Measurements from ENCODE around the gene MMRN1. TPM values are rescaled to one million over a fixed set of nuclear protein-coding genes. Genes with fewer than 3 reads are reported as not detected.

Gene MMRN1
- total and polyA plus RNA-seq, 2 of the 8 experiments (the other 6 are each of a cell fraction or from before 2014, with no cell fraction given) = not detected

- TF ChIP-seq KDM1A (IDR thresholded peaks at IDR 0.05; ENCODE audit: borderline replicate concordance, low read length) (no peak), FOSL1 (IDR thresholded peaks at IDR 0.05; ENCODE audit: insufficient read depth, low read depth, low read length) (no peak), JUND (IDR thresholded peaks at IDR 0.05; ENCODE audit: low read length) (no peak), CBX8 (IDR thresholded peaks at IDR 0.05; ENCODE audit: borderline replicate concordance, low read depth, low read length) (no peak), SIN3A (conservative IDR thresholded peaks at IDR 0.05 in 1 of 2, IDR thresholded peaks at IDR 0.05 in 1 of 2; ENCODE audit: low read depth in 1 of 2, low read length in 2 of 2) (no peak), KDM4A (IDR thresholded peaks at IDR 0.05; ENCODE audit: low read depth, low read length, severe bottlenecking) (no peak), RBBP5 (IDR thresholded peaks at IDR 0.05; ENCODE audit: borderline replicate concordance, low read depth, low read length) (no peak), EP300 (IDR thresholded peaks at IDR 0.05; ENCODE audit: borderline replicate concordance in 1 of 2, low read depth in 2 of 2, low read length in 2 of 2) (no peak), TAF7 (optimal IDR thresholded peaks at IDR 0.05; ENCODE audit: borderline replicate concordance, low read depth, low read length) (no peak)
Observed at GRCh38 chr4:89915937-89916336, 21.3 kb downstream of the MMRN1 start (continued).
